Activated T-helper 2 cell treated with anti-CD3 and anti-CD28 coated beads, Interferon-gamma antibody, Interleukin-2, Interleukin-4, amounts not matched to agents 10 μg/mL and 5 μg/mL and 100 μg/mL, durations not matched to agents 14 hours and 24 hours and 36 hours (primary cell): ENCODE data around the gene CRYBG3. TPM values are rescaled to one million over a fixed set of nuclear protein-coding genes. Genes with fewer than 3 reads are reported as not detected.
"Not testable (repeated sequence)": the region's sequence is repeated elsewhere in the genome, so short reads cannot be mapped to it uniquely, and the experiment has no call there.

Source experiments
- DNase-seq: peaks from one replicate; pipeline ENCODE4 v3.0.0; 2021; ENCODE audit warnings: low spot score
- H3K27ac Mint-ChIP-seq: one replicate; pipeline ENCODE4 v1.8.0; 2021; ENCODE audit warnings: mixed read lengths
- H3K27me3 Mint-ChIP-seq: one replicate; pipeline ENCODE4 v1.8.0; 2021; ENCODE audit warnings: low read depth, mixed read lengths
- H3K36me3 Mint-ChIP-seq: one replicate; pipeline ENCODE4 v1.8.0; 2021; ENCODE audit warnings: low read depth, mixed read lengths
- H3K4me1 Mint-ChIP-seq: one replicate; pipeline ENCODE4 v1.8.0; 2021; ENCODE audit warnings: low read depth, mixed read lengths
- H3K4me3 Mint-ChIP-seq: one replicate; pipeline ENCODE4 v1.8.0; 2021; ENCODE audit warnings: low read depth, mild to moderate bottlenecking, moderate library complexity, mixed read lengths
- H3K9me3 Mint-ChIP-seq: one replicate; pipeline ENCODE4 v1.8.0; 2021; ENCODE audit warnings: mixed read lengths
- intact Hi-C: fragments of 100-400 bp; cut with micrococcal nuclease; formaldehyde crosslinking; loops from one replicate; pipeline ENCODE4 v1.15.1; 2023
- total RNA-seq: library from RNA; stranded (reverse); gene quantifications from 2 replicates; pipeline ENCODE4 v1.2.3, GENCODE V29; 2022

The CRYBG3 gene
- total RNA-seq, 1 donor from 2014 or later: 7.5 TPM

GRCh38 chr3:97822359-97822775 is 556 bp downstream of the CRYBG3 start:
- peaks cover 12% of the 10 kb centered on the region for H3K36me3 Mint-ChIP-seq
- intact Hi-C loops: loop anchor here (1.0 to 5.0 kb wide), 3 partner anchors 50 to 735 kb away; partner anchors contain the start of gene RIOX2
- peak overlapping the region; percentile 88 for H3K27ac Mint-ChIP-seq
- peaks cover 40% of the 10 kb centered on the region for H3K27me3 Mint-ChIP-seq
- H3K4me1 Mint-ChIP-seq: peaks cover 20% of the 10 kb centered on the region
- H3K4me3 Mint-ChIP-seq: peak overlapping the region; percentile 100
- no peak for DNase-seq
- H3K9me3 Mint-ChIP-seq: no peaks in the 10 kb centered on the region

GRCh38 chr3:97823046-97824004 is 1.5 kb downstream of the CRYBG3 start:
- Mint-ChIP-seq H3K9me3 (no peaks in the 10 kb centered on the region), H3K4me3 (peak overlapping the region; percentile 100), H3K4me1 (peaks cover 20% of the 10 kb centered on the region), H3K27me3 (peaks cover 37% of the 10 kb centered on the region), H3K36me3 (peaks cover 12% of the 10 kb centered on the region), H3K27ac (peak overlapping the region; percentile 8)
- intact Hi-C loops: loop anchor here (5.0 kb wide), 1 partner anchor 734 kb away; no protein-coding TSS in a partner anchor
- no peak for DNase-seq

- H3K4me1 Mint-ChIP-seq: peaks cover 21% of the 10 kb centered on the region
- H3K9me3 Mint-ChIP-seq: no peaks in the 10 kb centered on the region
- no peak overlapping the region for H3K27ac Mint-ChIP-seq
- no peak overlapping the region for H3K4me3 Mint-ChIP-seq
- intact Hi-C loops: no loop called here
- DNase-seq: no peak
- peaks cover 30% of the 10 kb centered on the region for H3K27me3 Mint-ChIP-seq
- H3K36me3 Mint-ChIP-seq: peaks cover 12% of the 10 kb centered on the region
These were observed 3.3 kb downstream of the CRYBG3 start for GRCh38 chr3:97825101-97825500.

GRCh38 chr3:97827741-97828471 is 6.1 kb downstream of the CRYBG3 start:
- DNase-seq: no peak
- no peak overlapping the region for H3K4me3 Mint-ChIP-seq
- no peaks in the 10 kb centered on the region for H3K9me3 Mint-ChIP-seq
- H3K27me3 Mint-ChIP-seq: peaks cover 21% of the 10 kb centered on the region
- no peak overlapping the region for H3K27ac Mint-ChIP-seq
- H3K4me1 Mint-ChIP-seq: peaks cover 13% of the 10 kb centered on the region
- peaks cover 15% of the 10 kb centered on the region for H3K36me3 Mint-ChIP-seq
- intact Hi-C loops: no loop called here

GRCh38 chr3:97829198-97829597 is 7.4 kb downstream of the CRYBG3 start:
- H3K9me3 Mint-ChIP-seq: no peaks in the 10 kb centered on the region
- H3K4me3 Mint-ChIP-seq: no peak overlapping the region
- H3K36me3 Mint-ChIP-seq: peaks cover 8% of the 10 kb centered on the region
- intact Hi-C loops: no loop called here
- peaks cover 1% of the 10 kb centered on the region for H3K4me1 Mint-ChIP-seq
- H3K27ac Mint-ChIP-seq: no peak overlapping the region
- H3K27me3 Mint-ChIP-seq: peaks cover 10% of the 10 kb centered on the region
- DNase-seq: no peak

- H3K9me3 Mint-ChIP-seq: no peaks in the 10 kb centered on the region
- intact Hi-C loops: no loop called here
- H3K27ac Mint-ChIP-seq: no peak overlapping the region
- H3K27me3 Mint-ChIP-seq: peaks cover 2% of the 10 kb centered on the region
- H3K36me3 Mint-ChIP-seq: peaks cover 2% of the 10 kb centered on the region
- no peak for DNase-seq
- H3K4me1 Mint-ChIP-seq: peaks cover 1% of the 10 kb centered on the region
- H3K4me3 Mint-ChIP-seq: no peak overlapping the region
These were observed 8.8 kb downstream of the CRYBG3 start for GRCh38 chr3:97830638-97831037.

- H3K4me1 Mint-ChIP-seq: peaks cover 1% of the 10 kb centered on the region
- no peak overlapping the region for H3K4me3 Mint-ChIP-seq
- intact Hi-C loops: no loop called here
- no peak for DNase-seq
- H3K27ac Mint-ChIP-seq: no peak overlapping the region
- H3K9me3 Mint-ChIP-seq: no peaks in the 10 kb centered on the region
- H3K36me3 Mint-ChIP-seq: peaks cover 2% of the 10 kb centered on the region
- H3K27me3 Mint-ChIP-seq: peaks cover 2% of the 10 kb centered on the region
These were observed 9.3 kb downstream of the CRYBG3 start for GRCh38 chr3:97831140-97831539.

GRCh38 chr3:97833184-97833583 is 11.4 kb downstream of the CRYBG3 start:
- H3K27me3 Mint-ChIP-seq, DNase-seq, H3K27ac Mint-ChIP-seq, H3K9me3 Mint-ChIP-seq, H3K4me3 Mint-ChIP-seq, H3K4me1 Mint-ChIP-seq, H3K36me3 Mint-ChIP-seq, intact Hi-C loops: not testable (repeated sequence)

- peaks cover 2% of the 10 kb centered on the region for H3K36me3 Mint-ChIP-seq
- H3K27ac Mint-ChIP-seq: no peak overlapping the region
- H3K4me3 Mint-ChIP-seq: no peak overlapping the region
- H3K4me1 Mint-ChIP-seq: no peaks in the 10 kb centered on the region
- no peaks in the 10 kb centered on the region for H3K9me3 Mint-ChIP-seq
- no peaks in the 10 kb centered on the region for H3K27me3 Mint-ChIP-seq
- intact Hi-C loops: no loop called here
- DNase-seq: no peak
These were observed 13.9 kb downstream of the CRYBG3 start for GRCh38 chr3:97835761-97836160.

- Mint-ChIP-seq H3K4me1 (peaks cover 1% of the 10 kb centered on the region), H3K9me3 (no peaks in the 10 kb centered on the region), H3K4me3 (no peak overlapping the region), H3K36me3 (no peaks in the 10 kb centered on the region), H3K27me3 (no peaks in the 10 kb centered on the region), H3K27ac (no peak overlapping the region)
- intact Hi-C loops: no loop called here
- no peak for DNase-seq
These were observed 16.6 kb downstream of the CRYBG3 start for GRCh38 chr3:97838393-97838792.

- no peaks in the 10 kb centered on the region for H3K36me3 Mint-ChIP-seq
- H3K9me3 Mint-ChIP-seq: no peaks in the 10 kb centered on the region
- H3K27me3 Mint-ChIP-seq: no peaks in the 10 kb centered on the region
- no peak for DNase-seq
- H3K4me3 Mint-ChIP-seq: no peak overlapping the region
- H3K4me1 Mint-ChIP-seq: peaks cover 3% of the 10 kb centered on the region
- H3K27ac Mint-ChIP-seq: no peak overlapping the region
- intact Hi-C loops: no loop called here
These were observed 18.1 kb downstream of the CRYBG3 start for GRCh38 chr3:97839944-97840343.

- intact Hi-C loops: no loop called here
- Mint-ChIP-seq H3K27me3 (no peaks in the 10 kb centered on the region), H3K4me3 (no peak overlapping the region), H3K4me1 (peaks cover 3% of the 10 kb centered on the region), H3K36me3 (peaks cover 3% of the 10 kb centered on the region), H3K27ac (no peak overlapping the region), H3K9me3 (no peaks in the 10 kb centered on the region)
- no peak for DNase-seq
These were observed 19.5 kb downstream of the CRYBG3 start for GRCh38 chr3:97841304-97841703.

GRCh38 chr3:97841956-97842355 is 20.1 kb downstream of the CRYBG3 start:
- H3K27me3 Mint-ChIP-seq: no peaks in the 10 kb centered on the region

More at GRCh38 chr3:97841956-97842355, 20.1 kb downstream of the CRYBG3 start:
- H3K36me3 Mint-ChIP-seq: peaks cover 4% of the 10 kb centered on the region
- H3K9me3 Mint-ChIP-seq: no peaks in the 10 kb centered on the region
- H3K27ac Mint-ChIP-seq: no peak overlapping the region
- DNase-seq: no peak
- H3K4me3 Mint-ChIP-seq: no peak overlapping the region
- H3K4me1 Mint-ChIP-seq: peaks cover 3% of the 10 kb centered on the region
- intact Hi-C loops: no loop called here
